HAP-1 (cell line): Measurements from ENCODE around the gene RUNX1.

Source experiments
- DNase-seq, 2 experiments: peaks; one replicate each; pipeline ENCODE4 v3.0.0-alpha.2; 2016 to 2020; ENCODE audit warnings: low spot score in 2 of 2
- H3K27me3 ChIP-seq: fragments of 250-450 bp; sonication (Bioruptor Pico); 2 replicates; pipeline ENCODE4 v1.5.1; 2020; ENCODE audit warnings: low read depth, mild to moderate bottlenecking, moderate library complexity
- H3K36me3 ChIP-seq: fragments of 250-450 bp; sonication (Bioruptor Pico); replicated peaks from 2 replicates; pipeline ENCODE4 v1.5.1; 2020; ENCODE audit warnings: mild to moderate bottlenecking
- H3K4me1 ChIP-seq: fragments of 250-450 bp; sonication (Bioruptor Pico); 2 replicates; pipeline ENCODE4 v1.5.1; 2020; ENCODE audit warnings: mild to moderate bottlenecking
- H3K4me3 ChIP-seq: fragments of 250-450 bp; sonication (Bioruptor Pico); 2 replicates; pipeline ENCODE4 v1.5.1; 2020; ENCODE audit warnings: mild to moderate bottlenecking, moderate library complexity
- H3K9me3 ChIP-seq: fragments of 250-450 bp; sonication (Bioruptor Pico); 2 replicates; pipeline ENCODE4 v1.5.1; 2020; ENCODE audit warnings: mild to moderate bottlenecking, moderate library complexity
- in situ Hi-C: fragments of 300-500 bp; cut with MboI; formaldehyde crosslinking; loops from 3 replicates; pipeline ENCODE4 v1.14.3; 2020; ENCODE audit warnings: low sequenced_read_pairs, inconsistent platforms, mixed read lengths

The RUNX1 gene

GRCh38 chr21:34815831-34816705 lies 233.0 kb downstream of the RUNX1 start:
- in situ Hi-C loops = no loop called here
- Histone ChIP-seq H3K4me1 (peaks cover 14% of the 10 kb centered on the region), H3K9me3 (no peaks in the 10 kb centered on the region), H3K27me3 (no peaks in the 10 kb centered on the region), H3K36me3 (no peaks in the 10 kb centered on the region), H3K4me3 (no peak overlapping the region)
- no peak for DNase-seq

- Histone ChIP-seq H3K27me3 (no peaks in the 10 kb centered on the region), H3K4me1 (peaks cover 14% of the 10 kb centered on the region), H3K36me3 (no peaks in the 10 kb centered on the region), H3K9me3 (no peaks in the 10 kb centered on the region), H3K4me3 (no peak overlapping the region)
- in situ Hi-C loops = no loop called here
- peak; percentile 52 to 62 for DNase-seq
Measured at GRCh38 chr21:34814529-34814951, 234.6 kb downstream of the RUNX1 start.

GRCh38 chr21:34813266-34813894 lies 235.7 kb downstream of the RUNX1 start:
- Histone ChIP-seq H3K27me3 (no peaks in the 10 kb centered on the region), H3K4me3 (no peak overlapping the region), H3K9me3 (no peaks in the 10 kb centered on the region), H3K4me1 (peaks cover 14% of the 10 kb centered on the region), H3K36me3 (no peaks in the 10 kb centered on the region)
- no peak for DNase-seq
- in situ Hi-C loops = no loop called here

- no peaks in the 10 kb centered on the region for H3K9me3 ChIP-seq
- no peaks in the 10 kb centered on the region for H3K27me3 ChIP-seq
- no peak for DNase-seq
- H3K4me3 ChIP-seq = no peak overlapping the region
- H3K4me1 ChIP-seq = peaks cover 14% of the 10 kb centered on the region
- in situ Hi-C loops = no loop called here
- no peaks in the 10 kb centered on the region; the same call in 1 of the 2 replicates for H3K36me3 ChIP-seq
Measured at GRCh38 chr21:34812504-34813265, 236.4 kb downstream of the RUNX1 start.

- Histone ChIP-seq H3K9me3 (peaks cover 3% of the 10 kb centered on the region; the same call in 1 of the 2 replicates), H3K27me3 (no peaks in the 10 kb centered on the region), H3K4me3 (no peak overlapping the region), H3K4me1 (peaks cover 14% of the 10 kb centered on the region), H3K36me3 (no peaks in the 10 kb centered on the region; the same call in 1 of the 2 replicates)
- in situ Hi-C loops = no loop called here
- no peak for DNase-seq
Measured at GRCh38 chr21:34811368-34811767, 237.7 kb downstream of the RUNX1 start.

- in situ Hi-C loops = no loop called here
- no peaks in the 10 kb centered on the region for H3K27me3 ChIP-seq
- H3K4me1 ChIP-seq = peaks cover 14% of the 10 kb centered on the region
- H3K9me3 ChIP-seq = peaks cover 6% of the 10 kb centered on the region
- H3K4me3 ChIP-seq = no peak overlapping the region
- no peaks in the 10 kb centered on the region; the same call in 1 of the 2 replicates for H3K36me3 ChIP-seq
- no peak for DNase-seq
Measured at GRCh38 chr21:34810786-34811185, 238.3 kb downstream of the RUNX1 start.

- no peak for DNase-seq
- peaks cover 7% of the 10 kb centered on the region for H3K4me1 ChIP-seq
- in situ Hi-C loops = no loop called here
- no peak overlapping the region for H3K4me3 ChIP-seq
- H3K27me3 ChIP-seq = no peaks in the 10 kb centered on the region
- H3K9me3 ChIP-seq = peaks cover 6% of the 10 kb centered on the region
- H3K36me3 ChIP-seq = no peaks in the 10 kb centered on the region; the same call in 1 of the 2 replicates
Measured at GRCh38 chr21:34809822-34810221, 239.3 kb downstream of the RUNX1 start.

- DNase-seq = no peak
- in situ Hi-C loops = no loop called here
- no peaks in the 10 kb centered on the region for H3K27me3 ChIP-seq
- H3K36me3 ChIP-seq = no peaks in the 10 kb centered on the region; the same call in 1 of the 2 replicates
- H3K4me3 ChIP-seq = no peak overlapping the region
- no peaks in the 10 kb centered on the region; the same call in 1 of the 2 replicates for H3K4me1 ChIP-seq
- peaks cover 6% of the 10 kb centered on the region for H3K9me3 ChIP-seq
Measured at GRCh38 chr21:34808569-34809204, 240.4 kb downstream of the RUNX1 start.

- peaks cover 6% of the 10 kb centered on the region for H3K9me3 ChIP-seq
- in situ Hi-C loops = no loop called here
- no peaks in the 10 kb centered on the region; the same call in 1 of the 2 replicates for H3K4me1 ChIP-seq
- H3K4me3 ChIP-seq = no peak overlapping the region
- no peak for DNase-seq
- no peaks in the 10 kb centered on the region for H3K27me3 ChIP-seq
- no peaks in the 10 kb centered on the region; the same call in 1 of the 2 replicates for H3K36me3 ChIP-seq
Measured at GRCh38 chr21:34807881-34808568, 241.1 kb downstream of the RUNX1 start.

- DNase-seq = no peak
- H3K4me1 ChIP-seq = no peaks in the 10 kb centered on the region; the same call in 1 of the 2 replicates
- H3K9me3 ChIP-seq = peaks cover 6% of the 10 kb centered on the region
- no peaks in the 10 kb centered on the region; the same call in 1 of the 2 replicates for H3K36me3 ChIP-seq
- H3K4me3 ChIP-seq = no peak overlapping the region
- no peaks in the 10 kb centered on the region for H3K27me3 ChIP-seq
- in situ Hi-C loops = no loop called here
Measured at GRCh38 chr21:34807146-34807880, 241.8 kb downstream of the RUNX1 start.

GRCh38 chr21:34806423-34806822 lies 242.7 kb downstream of the RUNX1 start:
- in situ Hi-C loops = no loop called here

GRCh38 chr21:34805157-34805556 lies 243.9 kb downstream of the RUNX1 start:
- H3K9me3 ChIP-seq = peaks cover 6% of the 10 kb centered on the region
- no peaks in the 10 kb centered on the region; the same call in 1 of the 2 replicates for H3K4me1 ChIP-seq
- no peak for DNase-seq
- no peaks in the 10 kb centered on the region for H3K27me3 ChIP-seq
- H3K4me3 ChIP-seq = no peak overlapping the region
- in situ Hi-C loops = no loop called here
- H3K36me3 ChIP-seq = no peaks in the 10 kb centered on the region; the same call in 1 of the 2 replicates

More at GRCh38 chr21:34806423-34806822, 242.7 kb downstream of the RUNX1 start:
- Histone ChIP-seq H3K27me3 (no peaks in the 10 kb centered on the region), H3K36me3 (no peaks in the 10 kb centered on the region; the same call in 1 of the 2 replicates), H3K4me1 (no peaks in the 10 kb centered on the region), H3K9me3 (peaks cover 6% of the 10 kb centered on the region), H3K4me3 (no peak overlapping the region)
- DNase-seq = no peak
